GM18907 (cell line): ENCODE measurements around the gene FSTL4.

Source experiments
- ATAC-seq: cut with Tn5 transposase; IDR thresholded peaks from one replicate; pipeline ENCODE4 v1.9.1; 2021; ENCODE audit warnings: mild to moderate bottlenecking, moderate library complexity; ENCODE audit not compliant: unreplicated experiment

FSTL4 gene

DNA sequence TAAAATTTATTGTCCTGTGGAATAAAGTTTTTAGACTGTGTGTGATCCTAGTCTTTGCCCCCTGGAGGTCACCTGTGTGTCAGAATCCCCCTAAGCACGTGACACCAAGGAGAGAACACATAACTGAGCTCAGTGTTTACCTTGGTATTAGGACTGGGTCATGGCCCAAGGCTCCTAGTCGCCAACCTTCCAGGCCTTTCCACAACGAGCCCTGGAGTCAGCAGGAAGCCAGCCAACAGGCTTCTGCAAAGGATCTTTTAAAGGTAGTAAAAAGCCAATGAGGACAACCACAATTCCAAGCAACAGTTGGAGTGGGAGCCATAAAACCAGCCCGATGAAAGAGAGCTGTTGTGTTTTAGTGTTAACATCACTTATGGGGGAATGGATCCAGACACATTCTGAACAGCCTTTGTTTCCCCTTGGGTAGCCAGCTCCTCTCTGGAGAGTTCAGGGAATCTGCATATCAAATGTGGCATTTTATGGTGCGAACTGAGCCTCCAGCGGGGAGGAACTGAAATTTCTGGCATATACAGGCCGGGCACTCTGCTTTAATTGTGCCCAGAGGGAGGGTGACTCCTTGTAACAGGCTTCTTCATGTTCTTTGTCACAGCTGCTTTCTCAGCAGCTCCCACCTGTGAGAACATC lies 239.9 kb downstream of the FSTL4 start:
- no peak for ATAC-seq

DNA sequence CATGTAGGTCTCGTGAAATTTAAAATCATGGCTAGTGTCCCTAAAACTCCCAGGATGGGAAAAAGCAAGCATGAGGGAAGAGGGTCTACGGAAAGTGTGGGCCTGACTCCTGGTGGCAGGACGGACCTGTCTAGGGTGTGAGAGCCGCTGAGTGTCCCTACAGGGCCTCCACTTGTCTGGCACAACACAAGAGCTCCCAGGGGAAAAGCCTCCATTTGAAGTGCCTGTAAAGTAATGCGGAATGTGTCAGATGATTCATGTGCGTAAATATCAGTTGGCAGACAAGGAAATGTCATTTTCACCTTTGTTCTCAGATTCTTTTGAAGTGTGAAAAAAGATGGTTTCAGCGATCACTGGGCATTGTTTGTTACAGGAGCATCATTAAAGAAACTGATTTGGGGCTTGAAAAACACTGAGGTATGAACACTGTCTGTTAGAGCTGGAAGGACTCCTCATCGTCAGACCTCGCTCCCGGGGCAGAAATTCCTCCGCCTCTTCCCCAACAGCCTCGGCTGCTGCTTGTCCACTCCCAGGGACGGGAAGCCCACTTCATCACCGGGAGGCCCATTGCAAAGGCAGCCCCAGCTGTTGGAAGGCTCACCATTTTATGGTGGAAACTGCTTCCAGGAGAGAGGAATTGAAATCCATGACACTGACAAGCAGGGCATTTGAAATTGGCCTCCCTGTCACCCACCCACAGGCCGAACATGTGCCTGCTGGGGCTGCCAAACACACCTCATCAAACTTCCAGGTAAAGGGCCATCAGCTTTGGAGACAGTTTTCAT lies 240.8 kb downstream of the FSTL4 start:
- no peak for ATAC-seq

DNA sequence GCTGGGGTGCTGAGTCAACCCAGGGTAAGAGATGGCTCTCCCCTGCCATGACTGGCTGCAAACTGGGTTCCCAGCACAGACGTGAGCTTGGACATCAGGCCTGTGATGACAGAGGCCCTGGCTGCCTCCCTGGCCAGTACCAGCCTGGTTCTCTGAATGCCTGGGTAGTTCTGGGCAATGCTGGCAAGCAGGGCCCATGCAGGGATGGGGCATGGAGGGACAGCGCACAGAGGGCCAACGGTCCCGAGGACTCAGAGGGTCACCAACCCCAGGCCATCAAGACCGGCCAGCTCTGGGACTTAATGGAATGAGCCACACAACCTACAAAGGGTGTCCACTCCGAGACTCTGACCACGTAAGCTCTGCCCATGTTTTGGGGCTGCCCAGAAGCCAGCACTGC lies 241.4 kb downstream of the FSTL4 start:
- no peak for ATAC-seq

DNA sequence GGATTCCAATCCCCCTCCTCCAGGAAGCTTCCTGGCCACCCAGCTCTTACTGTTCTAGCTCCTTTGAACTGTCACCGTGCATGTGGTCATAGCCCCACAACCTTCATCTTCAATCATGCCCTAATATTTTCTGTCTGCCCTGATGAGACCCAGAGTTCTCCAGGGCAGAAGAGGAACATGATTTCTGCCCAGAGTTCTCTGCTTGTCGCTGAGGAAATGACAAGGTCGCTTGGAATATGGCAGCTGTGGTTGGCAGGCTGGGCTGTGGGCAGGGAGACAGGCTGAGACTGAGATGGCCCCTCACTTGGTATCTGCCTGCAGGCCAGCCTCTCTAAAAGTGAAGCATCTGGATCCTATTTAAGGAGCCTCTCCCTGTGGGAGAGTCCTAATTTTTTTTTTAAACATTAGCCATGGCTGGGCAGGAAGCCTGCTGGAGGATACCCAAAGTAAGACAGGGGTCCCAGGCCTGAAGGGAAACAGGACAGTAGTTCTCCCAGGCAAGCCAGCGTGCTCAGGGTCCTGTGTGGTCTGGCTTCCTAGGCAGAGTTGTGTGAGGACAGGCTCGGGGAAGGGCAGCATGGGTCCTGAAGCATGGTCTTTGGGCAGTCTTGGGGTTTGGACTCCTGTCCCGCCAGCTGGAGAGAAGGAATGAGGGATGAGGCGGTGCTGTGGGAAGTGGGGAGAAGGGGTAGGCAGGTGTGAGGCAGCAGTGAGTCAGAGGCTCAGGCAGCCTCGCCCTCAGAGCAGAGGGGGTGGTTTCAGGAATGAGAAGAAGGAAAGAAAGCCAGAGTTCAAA lies 242.1 kb downstream of the FSTL4 start:
- no peak for ATAC-seq

DNA sequence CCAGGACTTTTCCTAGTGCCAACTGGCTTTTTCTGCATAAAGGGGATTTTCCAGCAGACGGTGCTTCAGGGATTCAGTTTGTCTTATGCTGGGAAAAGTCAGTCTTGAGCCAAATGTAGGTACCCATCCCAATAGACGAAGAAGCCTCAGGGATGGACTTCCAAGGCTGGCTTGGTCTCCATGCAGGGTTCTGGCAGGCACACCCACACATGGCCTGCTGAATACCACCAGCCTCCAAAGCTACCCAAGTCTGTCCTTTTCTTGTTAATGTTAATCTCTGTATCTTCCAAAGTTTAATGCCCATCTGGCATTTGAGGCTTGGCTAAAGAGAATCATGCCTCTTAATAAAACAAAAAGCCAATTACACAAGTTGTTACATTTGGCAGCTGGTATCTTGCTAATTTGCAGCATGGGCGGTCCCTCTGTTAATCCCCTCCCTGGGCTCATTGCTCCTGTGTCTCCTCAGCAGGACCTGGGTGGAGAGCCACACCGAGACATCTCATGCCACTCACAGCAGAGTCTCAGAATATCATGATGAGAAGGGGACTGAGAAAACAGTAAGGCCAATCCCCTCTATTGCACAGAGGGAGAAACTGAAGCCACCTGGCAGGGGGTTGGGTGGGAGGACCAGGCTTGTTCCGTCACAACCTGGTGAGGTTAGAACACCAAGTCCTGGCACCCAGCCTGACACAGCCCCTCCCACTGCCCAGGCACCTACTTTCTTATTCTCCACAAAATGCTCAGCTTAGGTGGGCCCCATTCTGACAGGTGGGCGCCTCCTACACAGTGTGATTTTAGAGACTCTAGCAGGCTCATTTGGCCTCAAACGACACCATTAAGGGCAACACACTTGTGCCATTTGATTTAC lies 243.2 kb downstream of the FSTL4 start:
- ATAC-seq = no peak

DNA sequence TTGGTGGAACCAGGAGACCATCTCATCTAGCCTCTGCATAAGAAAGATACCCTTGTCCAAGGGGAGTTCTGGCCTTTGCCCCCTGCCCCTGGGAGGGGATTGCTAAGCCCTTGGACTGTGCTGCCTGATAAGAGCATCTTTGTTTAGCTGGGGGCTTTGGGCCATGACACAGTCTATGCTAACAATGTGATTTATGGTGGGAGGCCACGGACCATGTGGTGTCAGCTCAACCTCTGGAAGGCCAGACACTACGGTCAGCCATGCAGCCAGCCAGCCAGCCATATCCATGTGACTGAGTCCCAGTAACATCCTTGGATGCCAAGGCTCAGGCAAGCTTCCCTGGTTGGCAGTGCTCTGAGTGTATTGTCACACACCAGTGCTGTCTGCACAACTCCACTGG lies 244.4 kb downstream of the FSTL4 start:
- ATAC-seq = no peak

DNA sequence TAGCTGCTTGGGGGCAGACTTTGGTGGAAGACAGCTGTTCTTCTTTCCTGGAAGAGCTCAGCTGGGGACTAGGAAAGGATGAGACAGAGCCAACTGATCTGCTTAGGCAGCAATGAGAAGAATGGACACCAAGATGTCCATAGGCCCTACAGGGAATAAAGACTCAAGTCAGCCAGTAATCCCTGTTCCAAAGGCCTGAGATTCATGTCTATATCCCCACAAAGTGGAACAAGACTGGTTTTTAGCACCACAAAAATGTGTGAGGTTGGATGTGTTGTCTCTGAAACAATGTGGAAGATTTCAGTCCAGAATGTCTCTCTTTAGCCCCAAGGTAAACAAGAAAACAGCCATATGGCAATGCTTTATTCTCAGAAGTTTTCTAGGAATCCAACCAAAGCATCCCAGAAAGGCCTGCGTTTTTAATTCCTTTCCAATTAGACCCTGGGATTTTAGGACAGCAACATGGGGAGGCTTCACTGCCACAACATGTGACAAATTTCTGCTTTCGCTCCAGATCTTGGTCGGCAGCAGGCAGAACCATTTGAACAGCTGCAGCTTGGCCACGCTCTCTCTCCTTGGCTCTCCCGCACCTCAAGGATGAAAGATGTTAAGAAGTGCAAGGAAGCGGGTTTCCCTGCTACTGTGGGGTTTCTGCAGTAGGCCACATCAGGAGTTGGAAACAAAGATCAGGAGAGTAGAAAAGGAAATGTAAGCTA lies 245.1 kb downstream of the FSTL4 start:
- no peak for ATAC-seq

DNA sequence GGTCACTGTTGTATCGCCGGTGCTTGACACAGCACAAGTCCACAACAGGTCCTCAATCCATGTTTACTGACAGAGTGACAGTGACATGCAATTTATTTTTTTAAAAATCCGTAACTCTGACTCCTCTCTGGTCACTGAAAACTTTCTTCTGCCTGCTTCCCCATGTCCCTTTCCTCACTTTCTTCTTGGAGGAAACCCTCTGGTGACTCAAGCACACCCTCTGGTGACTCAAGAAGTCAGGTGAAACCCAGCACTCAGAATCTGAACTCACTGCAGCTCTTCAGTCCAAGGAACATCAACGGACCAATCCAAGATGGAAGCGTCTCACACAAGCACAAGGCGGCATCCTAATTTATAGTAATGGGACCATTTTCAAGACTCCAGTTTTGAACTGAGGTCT lies 245.9 kb downstream of the FSTL4 start:
- ATAC-seq = no peak

DNA sequence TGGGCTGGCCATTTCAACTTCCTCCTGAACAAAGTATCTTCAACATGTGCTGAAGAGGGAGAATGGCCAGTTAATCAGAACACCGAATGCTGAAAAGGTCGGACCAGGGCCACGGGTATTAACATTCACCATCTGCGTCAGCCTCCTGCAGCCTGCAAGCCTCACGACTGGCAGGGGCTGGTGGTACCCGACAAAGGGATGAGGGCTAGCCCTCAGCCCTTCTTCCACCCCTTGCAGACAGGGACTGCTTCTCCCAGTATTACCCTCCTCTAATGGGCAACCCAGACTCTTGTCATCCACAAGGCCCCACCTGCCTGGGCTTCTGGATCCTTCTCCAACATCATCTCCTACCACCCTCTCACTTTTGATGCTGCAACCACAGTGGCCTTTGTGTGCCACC lies 246.6 kb downstream of the FSTL4 start:
- ATAC-seq = no peak

DNA sequence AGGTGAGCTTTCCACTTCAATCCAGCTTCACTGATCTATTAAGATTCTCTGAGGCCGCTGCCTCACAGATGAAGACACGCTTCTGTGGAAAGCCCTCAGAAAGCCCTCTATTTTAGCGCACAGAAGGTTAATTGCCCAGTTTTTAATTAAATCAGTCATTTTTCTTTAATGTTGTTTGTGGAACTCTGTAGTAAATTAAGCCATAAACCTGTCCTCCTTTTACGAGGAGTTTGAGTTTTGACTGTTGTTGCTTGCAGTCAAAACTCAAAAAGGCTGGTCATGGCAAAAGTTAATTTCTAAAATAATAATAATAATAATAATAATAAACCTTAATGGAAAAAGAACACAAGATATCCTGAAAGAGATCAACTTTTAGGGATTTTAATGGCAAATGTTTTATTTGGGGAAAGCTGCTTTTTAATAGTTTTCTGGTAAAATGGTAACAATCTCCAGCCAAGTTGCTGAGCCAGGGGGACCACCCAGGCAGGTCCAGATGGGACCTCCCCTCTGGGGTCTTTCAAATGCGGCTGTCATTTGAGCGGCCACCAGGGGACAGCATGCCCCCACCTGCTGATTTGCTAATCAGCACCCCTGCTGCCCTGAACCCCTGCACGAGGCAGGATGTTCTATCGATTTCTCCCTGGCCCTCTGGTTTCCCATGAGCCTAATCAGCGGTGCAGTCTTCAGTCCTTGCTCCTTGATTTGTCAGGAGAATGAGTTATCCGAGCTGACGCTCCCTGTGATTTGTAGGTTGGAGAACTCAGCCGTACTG lies 247.2 kb downstream of the FSTL4 start:
- no peak for ATAC-seq

DNA sequence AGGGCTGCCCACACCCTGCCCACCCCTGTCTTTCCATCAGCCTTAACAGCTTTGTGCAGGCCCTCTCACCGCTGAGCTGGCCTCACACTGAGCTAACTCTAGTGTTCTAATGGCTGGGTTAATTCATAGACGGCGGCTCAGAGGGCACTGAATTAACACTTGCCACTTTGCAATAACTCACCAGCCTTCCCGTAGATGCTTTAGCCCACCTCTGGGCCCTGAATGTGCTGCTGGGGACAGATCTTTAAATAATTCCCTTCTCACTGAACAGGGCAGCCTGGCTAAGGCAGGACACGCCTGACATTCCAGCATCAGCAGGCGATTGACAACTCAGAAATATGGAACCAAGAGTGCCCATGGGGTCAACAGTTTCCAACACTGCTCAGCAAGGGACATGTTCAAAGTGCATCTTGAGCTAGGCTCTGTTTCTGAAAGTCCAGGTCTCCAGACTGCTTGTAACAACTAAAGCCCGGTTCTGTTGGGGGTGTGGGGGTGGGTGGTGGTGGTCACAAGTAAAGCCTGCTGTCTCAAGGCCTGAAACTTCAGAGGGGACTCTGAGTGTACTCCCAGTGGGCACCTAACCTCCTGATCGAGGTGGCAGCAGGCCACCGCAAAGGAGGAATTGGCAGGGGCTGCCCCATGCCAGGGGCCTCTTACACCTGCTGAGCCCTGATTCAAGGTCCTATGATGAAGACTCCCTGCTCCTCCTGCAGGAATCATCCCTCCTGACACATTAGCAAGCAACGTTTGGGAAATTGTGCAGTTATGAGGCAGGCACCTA lies 248.3 kb downstream of the FSTL4 start:
- ATAC-seq = no peak

DNA sequence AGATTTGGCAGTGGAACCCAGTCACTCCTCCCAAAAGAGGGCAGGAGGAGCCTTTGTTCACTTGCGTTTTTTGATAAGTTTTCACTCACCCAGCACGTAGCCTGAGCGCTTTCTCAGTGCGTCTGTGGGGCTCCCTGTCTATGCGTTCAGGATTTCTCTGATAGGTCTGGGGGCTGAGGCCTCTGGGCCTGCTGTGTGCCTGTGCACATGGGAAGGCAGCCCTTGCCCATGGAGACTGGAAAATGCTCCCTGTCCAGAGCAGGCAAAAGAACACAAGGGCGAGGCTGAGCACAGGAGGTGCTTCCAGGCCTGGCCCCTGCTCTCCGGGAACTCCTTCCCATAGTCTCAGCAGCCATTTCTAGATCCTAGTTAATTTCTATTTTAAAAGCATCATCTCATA lies 249.9 kb downstream of the FSTL4 start:
- no peak for ATAC-seq

DNA sequence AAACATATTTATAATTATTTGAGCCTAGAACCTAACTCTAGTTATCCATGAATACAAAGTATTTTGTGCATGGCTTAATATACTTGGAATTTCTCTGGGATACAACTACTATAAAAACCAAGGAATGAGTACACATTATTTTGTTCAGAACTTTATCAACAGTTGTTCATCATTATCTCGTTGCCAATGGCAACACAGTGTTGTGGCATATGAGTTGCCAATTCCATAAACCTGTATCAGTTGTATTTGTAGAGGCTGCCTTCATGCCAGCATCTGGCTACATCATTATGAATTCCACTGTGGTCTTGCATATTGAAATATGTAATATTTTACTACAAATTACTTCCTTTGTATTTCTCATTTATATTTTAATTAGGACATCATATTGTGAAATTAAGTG lies 250.4 kb downstream of the FSTL4 start:
- ATAC-seq = no peak

DNA sequence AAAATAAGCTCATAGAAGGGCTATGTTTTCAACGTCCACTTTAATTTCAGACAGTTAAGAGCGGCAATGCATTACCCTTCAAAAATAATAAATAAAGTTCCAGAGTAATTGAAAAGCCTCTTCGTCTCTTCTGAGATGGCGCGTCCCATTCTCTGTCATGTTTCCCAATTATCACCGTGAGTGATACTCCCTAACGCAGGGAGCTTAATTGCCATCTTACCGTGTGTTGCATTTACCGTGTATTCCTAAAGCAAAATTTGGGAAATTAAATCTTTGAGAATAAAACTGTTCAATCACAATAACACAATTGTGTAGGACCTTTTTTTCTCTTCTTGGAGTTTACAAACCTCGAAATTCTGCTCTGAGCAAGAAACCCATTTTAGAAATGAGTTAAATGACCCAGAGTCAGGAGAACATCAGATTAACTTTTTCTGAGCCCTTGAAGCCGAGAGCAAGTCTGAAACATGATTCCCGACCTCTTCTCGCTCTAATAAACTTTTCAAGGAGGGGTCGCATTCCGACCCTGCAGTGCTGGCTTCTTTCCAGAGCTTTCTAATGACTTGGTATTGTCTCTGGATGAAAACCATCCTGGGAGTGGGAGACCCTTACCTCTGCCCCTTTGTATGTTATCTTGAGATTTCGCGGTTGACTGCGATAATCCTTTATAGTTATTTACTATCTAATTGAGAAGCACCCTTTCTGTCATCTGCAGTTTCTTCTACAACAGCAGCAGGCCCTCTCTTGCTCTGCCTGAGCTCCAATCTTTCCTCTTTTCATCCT lies 251.5 kb downstream of the FSTL4 start:
- no peak for ATAC-seq

DNA sequence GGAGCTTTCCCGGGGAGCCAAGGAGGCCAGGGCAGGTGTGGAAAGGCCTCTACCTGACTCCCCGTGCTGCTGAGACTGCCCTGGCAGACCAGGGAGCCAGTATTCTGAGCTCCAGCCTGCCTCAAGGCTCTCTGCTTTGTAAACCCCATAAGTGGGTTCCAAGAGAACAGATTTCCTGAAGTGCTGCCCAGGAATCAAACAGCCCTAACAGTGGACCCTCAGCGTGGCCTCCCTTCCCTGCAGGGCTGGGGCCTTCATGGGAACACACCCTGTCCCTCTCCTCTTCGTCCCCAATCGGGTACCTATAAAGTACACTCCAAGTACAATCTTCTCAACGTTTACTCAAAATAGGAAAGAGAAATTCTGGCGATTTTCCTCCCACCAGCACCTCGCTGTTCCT lies 252.5 kb downstream of the FSTL4 start:
- ATAC-seq = no peak

DNA sequence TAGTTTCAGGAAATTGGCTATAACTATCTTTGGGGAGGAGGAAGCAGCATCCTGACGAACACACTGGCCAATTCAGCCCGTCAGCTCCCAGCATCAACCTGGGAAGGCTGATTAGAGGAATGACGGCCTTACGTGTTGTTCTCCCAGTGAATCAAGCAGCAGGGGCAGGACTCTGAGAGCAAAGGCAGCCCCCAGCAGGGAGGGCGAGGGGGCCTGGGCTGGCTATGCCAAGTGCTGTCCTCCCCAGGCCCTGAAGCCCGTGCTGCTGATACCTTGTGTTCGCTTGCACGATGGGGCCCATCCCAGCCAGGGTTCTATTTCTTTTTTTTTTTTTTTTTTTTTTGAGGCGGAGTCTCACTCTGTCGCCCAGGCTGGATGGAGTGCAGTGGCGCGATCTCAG lies 254.1 kb downstream of the FSTL4 start:
- no peak for ATAC-seq

DNA sequence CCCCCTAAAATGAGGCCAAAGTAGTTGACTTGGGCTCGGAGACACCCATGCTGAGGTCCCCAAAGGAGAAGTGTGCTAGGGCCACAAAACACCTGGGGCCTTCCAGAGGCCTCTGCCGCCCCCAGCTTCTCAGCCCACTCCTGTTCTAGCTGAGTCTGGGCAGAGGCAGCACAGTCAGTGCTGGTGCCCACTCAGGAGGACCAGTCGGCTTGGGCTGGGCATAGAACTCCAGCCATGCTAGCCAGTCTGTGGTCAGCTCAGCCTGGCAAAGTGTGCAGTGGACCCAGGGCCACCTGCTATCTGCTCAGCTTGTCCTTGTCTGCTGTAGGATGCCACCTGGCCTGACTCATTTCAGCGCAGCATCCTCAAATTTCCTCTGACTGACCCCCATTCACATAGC lies 254.6 kb downstream of the FSTL4 start:
- ATAC-seq = no peak

DNA sequence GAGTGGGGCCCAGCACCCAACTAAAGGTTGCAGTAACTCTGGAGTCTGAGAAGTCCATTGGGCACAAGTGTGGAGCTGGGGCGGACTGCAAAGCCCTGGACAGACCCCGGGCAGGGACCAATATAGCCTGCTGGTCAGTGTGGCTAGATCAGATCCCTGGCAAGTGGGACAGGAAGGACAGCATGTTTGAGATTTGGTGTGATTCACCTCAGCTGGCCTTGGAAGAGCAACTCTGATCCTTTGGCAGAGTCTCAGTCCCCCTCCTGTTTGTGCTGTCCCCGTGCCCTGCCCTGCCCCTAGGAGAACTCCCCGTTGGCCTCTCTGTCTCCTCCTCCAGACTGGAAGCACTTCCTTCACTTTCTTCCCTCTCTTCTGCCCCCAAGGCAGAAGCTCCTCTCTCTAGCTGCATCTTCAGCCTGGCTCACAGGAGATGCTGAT lies 255.3 kb downstream of the FSTL4 start:
- no peak for ATAC-seq
